ENCODE results near the gene TRERF1. TPM values are rescaled to one million over a fixed set of nuclear protein-coding genes. Genes with fewer than 3 reads are reported as not detected.

Gene TRERF1
- total RNA-seq, 1 donor from 2014 or later = 3.8 TPM

DNA sequence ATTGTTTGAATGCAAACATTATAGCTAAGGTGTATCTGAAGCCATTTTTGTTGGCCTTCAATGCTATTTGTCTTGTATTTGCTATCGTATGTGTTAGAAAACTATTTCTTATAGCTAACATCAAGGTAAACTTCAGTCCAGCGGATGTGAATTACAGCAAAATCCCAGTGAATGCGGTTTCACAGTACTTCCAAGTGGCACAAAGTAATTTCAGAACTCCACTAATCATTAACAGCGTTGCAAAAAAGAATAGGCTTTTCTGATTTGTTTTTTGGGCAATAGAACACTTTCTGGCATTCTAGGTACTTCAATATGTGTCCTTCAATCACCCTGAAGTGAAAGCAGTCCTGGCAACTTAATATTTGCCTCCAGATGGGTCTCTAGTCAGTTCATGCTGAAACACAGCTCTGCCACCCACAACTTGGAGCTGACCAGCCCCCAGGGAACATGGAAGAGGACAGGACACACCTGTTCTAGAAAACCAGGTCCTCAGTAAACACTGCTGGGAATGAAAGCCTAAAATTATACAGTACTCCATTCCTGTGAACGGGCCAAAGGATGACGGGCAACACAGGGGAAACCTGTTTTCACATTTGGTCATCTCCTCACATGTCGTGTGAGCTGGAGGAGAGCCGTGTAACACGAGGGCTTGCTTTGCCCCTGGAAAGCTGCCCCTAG is 224.4 kb downstream of the TRERF1 start:
- Histone ChIP-seq H3K27ac (peak overlapping the region; percentile 55), H3K4me1 (no peaks in the 10 kb centered on the region), H3K36me3 (no peaks in the 10 kb centered on the region), H3K4me3 (no peak overlapping the region), H3K27me3 (no peaks in the 10 kb centered on the region), H3K9me3 (no peaks in the 10 kb centered on the region)
- DNase-seq = no peak
- peak; percentile 81 for ATAC-seq
- TF ChIP-seq, protein P1, sequence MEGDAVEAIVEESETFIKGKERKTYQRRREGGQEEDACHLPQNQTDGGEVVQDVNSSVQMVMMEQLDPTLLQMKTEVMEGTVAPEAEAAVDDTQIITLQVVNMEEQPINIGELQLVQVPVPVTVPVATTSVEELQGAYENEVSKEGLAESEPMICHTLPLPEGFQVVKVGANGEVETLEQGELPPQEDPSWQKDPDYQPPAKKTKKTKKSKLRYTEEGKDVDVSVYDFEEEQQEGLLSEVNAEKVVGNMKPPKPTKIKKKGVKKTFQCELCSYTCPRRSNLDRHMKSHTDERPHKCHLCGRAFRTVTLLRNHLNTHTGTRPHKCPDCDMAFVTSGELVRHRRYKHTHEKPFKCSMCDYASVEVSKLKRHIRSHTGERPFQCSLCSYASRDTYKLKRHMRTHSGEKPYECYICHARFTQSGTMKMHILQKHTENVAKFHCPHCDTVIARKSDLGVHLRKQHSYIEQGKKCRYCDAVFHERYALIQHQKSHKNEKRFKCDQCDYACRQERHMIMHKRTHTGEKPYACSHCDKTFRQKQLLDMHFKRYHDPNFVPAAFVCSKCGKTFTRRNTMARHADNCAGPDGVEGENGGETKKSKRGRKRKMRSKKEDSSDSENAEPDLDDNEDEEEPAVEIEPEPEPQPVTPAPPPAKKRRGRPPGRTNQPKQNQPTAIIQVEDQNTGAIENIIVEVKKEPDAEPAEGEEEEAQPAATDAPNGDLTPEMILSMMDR (IDR thresholded peaks at IDR 0.05) = no peak
- intact Hi-C loops (cut with DNase I) = no loop called here

DNA sequence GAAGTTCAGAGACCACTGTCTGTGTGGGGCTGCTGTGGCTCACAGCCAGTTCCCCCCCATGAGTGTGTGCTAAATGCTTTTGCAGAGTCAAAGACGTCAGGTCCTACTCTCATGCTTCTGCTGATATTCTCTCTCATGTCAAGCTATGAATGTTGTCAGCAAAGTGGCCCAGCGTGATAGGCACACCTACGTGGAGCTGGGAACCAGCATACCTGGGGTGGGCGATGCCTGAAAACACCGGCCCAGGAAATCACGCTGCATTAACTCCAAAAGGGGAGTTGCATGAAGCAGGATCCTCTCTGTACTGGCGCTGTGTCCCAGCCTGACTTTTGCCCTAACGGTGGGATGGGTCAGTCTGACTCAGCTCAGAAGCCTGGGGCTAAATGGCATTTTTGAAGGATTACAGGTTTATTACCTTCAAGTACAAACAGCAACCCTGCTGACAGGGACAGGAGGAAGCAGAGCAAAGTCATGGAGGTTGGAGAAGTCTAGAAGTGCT is 225.0 kb downstream of the TRERF1 start:
- H3K4me3 ChIP-seq = no peak overlapping the region
- H3K27ac ChIP-seq = peak overlapping the region; percentile 55
- TF ChIP-seq, protein P1 (IDR thresholded peaks at IDR 0.05) = no peak
- H3K27me3 ChIP-seq = no peaks in the 10 kb centered on the region
- ATAC-seq (peak; percentile 52), DNase-seq (no peak)
- H3K9me3 ChIP-seq = no peaks in the 10 kb centered on the region
- H3K4me1 ChIP-seq = no peaks in the 10 kb centered on the region
- H3K36me3 ChIP-seq = no peaks in the 10 kb centered on the region
- intact Hi-C loops (cut with DNase I) = no loop called here

DNA sequence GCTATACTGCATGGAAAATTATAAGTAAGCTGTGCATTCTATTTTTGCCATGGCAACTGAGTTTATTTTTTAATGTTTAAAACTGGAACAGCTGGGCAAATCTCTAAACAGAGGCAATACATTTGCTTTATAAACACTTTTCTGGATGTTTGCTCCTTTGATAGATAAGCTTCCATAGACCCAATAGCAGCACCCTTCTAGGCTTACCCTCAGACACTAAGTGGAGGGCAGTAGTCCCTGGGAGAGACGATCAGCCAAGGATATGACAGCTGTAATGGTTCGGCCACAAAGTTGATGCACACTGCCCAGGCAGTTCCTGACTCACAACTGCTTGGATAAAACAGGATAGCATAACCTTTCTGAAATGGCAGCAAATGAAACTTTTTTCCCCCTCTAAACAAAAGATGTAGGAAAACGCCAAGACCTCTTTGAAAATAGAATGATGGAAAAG is 225.5 kb downstream of the TRERF1 start:
- no peak for ATAC-seq
- Histone ChIP-seq H3K9me3 (no peaks in the 10 kb centered on the region), H3K27ac (no peak overlapping the region), H3K4me1 (no peaks in the 10 kb centered on the region), H3K27me3 (no peaks in the 10 kb centered on the region), H3K36me3 (no peaks in the 10 kb centered on the region), H3K4me3 (no peak overlapping the region)
- TF ChIP-seq, protein P1 (IDR thresholded peaks at IDR 0.05) = no peak
- intact Hi-C loops (cut with DNase I) = no loop called here
- DNase-seq = no peak

DNA sequence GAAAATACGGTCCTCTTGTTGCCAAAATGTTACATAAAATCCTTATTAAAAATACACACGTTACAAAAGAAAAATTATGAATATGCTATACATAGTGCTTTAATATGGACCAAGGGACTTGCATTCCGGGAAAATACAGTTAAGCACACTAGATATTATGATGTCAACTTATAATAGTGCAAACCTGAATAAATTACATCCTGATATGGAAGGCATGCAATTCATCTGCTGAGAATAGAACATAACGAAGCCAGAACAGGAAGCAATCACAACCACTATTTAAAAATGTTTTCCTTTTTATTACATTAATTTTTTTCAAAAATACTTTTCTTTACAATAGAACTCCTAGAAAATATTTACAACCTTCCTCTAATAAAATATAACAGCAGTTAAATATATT is 226.3 kb downstream of the TRERF1 start:
- H3K4me3 ChIP-seq = no peak overlapping the region
- H3K27me3 ChIP-seq = no peaks in the 10 kb centered on the region
- TF ChIP-seq, protein P1 (IDR thresholded peaks at IDR 0.05) = no peak
- intact Hi-C loops (cut with DNase I) = no loop called here
- H3K36me3 ChIP-seq = no peaks in the 10 kb centered on the region
- H3K4me1 ChIP-seq = no peaks in the 10 kb centered on the region
- ATAC-seq (no peak), DNase-seq (no peak)
- H3K9me3 ChIP-seq = no peaks in the 10 kb centered on the region
- no peak overlapping the region for H3K27ac ChIP-seq

DNA sequence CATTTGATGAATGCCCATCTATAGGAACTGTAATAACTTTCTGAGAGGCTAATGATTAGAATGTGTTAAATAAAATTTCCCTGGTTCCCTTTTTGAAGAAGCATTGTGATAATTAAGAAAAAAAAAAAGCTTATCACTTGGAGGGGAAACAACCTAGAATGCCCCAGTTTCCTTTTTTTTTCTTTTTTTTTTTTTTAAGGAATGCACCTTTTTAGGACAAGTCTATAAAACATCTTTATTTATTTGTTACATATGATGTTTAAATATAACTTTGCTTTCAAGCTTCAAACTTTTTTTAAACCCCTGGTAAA is 226.7 kb downstream of the TRERF1 start:
- Histone ChIP-seq H3K4me3 (no peak overlapping the region), H3K4me1 (no peaks in the 10 kb centered on the region), H3K9me3 (no peaks in the 10 kb centered on the region), H3K27me3 (no peaks in the 10 kb centered on the region), H3K36me3 (no peaks in the 10 kb centered on the region), H3K27ac (no peak overlapping the region)
- TF ChIP-seq, protein P1 (IDR thresholded peaks at IDR 0.05) = no peak
- no peak for ATAC-seq
- intact Hi-C loops (cut with DNase I) = no loop called here
- DNase-seq = no peak

Measured in upper lobe of right lung (tissue), 1 donor.